ENCODE results near the gene TBCB. TPM values are rescaled to one million over a fixed set of nuclear protein-coding genes. Genes with fewer than 3 reads are reported as not detected.
"Not testable (repeated sequence)": the region's sequence is repeated elsewhere in the genome, so short reads cannot be mapped to it uniquely, and the experiment has no call there.

TBCB gene
- total RNA-seq, 2 donors from 2014 or later: 158 to 260 TPM

DNA sequence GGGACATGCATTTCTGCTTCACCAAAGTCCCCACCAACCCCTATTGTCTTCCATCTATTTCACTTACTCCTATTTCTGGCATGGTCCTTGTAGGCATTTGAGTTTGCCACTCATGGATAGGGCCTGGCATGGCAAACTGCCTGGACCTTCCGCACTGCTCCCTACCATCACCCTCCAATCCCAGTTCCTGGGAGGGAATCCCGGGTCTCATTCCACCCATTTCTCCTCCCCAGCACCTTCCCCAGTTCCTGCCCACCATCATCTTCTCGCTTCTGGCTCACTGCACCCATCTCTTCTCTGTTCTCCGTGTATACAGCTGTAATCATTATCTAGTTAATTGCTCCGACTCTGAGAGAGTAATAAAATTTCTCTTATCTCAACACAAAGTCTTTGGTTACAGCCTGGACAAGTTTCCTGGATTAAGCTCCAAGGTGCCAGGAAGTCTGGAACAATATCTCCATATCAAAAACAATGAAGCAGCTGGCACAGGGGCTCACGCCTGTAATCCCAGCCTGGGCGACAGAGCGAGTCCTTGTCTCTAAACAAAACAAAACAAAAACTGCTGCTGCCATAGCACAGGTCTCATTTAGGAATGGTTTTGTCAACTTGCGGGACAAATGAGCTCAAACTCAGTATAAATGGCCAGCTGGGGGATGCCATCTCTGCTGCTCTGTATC is 54.0 kb downstream of the TBCB start:
- Histone ChIP-seq H3K36me3 (no peaks in the 10 kb centered on the region), H3K4me3 (peak overlapping the region; percentile 5), H3K4me1 (ENCODE audit: control insufficient read depth in 1 of 2, low read depth in 2 of 2) (peaks cover 0 to 16% of the 10 kb centered on the region in 2 donors), H3K9me3 (no peaks in the 10 kb centered on the region), H3K27me3 (replicated peaks; ENCODE audit: insufficient read depth) (no peaks in the 10 kb centered on the region), H3K27ac (peak overlapping the region; percentile 64 to 84)
- peak; percentile 36 for ATAC-seq (ENCODE audit: insufficient number of reproducible peaks, low FRiP score, low read depth)
- no peak for TF ChIP-seq CTCF (IDR thresholded peaks at IDR 0.05)
- DNase-seq (ENCODE audit: low spot score): no peak

GRCh38 chr19:36172852-36173251 is 57.6 kb downstream of the TBCB start:
- no peaks in the 10 kb centered on the region for H3K27me3 ChIP-seq (replicated peaks; ENCODE audit: insufficient read depth)
- H3K4me1 ChIP-seq (ENCODE audit: control insufficient read depth in 1 of 2, low read depth in 2 of 2): peaks cover 0 to 16% of the 10 kb centered on the region in 2 donors
- no peaks in the 10 kb centered on the region for H3K9me3 ChIP-seq
- no peak for TF ChIP-seq CTCF (IDR thresholded peaks at IDR 0.05)
- no peak for DNase-seq (ENCODE audit: low spot score)
- H3K36me3 ChIP-seq: no peaks in the 10 kb centered on the region
- no peak for ATAC-seq (ENCODE audit: insufficient number of reproducible peaks, low FRiP score, low read depth)
- no peak overlapping the region for H3K27ac ChIP-seq
- no peak overlapping the region for H3K4me3 ChIP-seq

GRCh38 chr19:36173846-36174245 is 58.6 kb downstream of the TBCB start:
- not testable (repeated sequence) for H3K27me3 ChIP-seq (replicated peaks; ENCODE audit: insufficient read depth); DNase-seq (ENCODE audit: low spot score); ATAC-seq (ENCODE audit: insufficient number of reproducible peaks, low FRiP score, low read depth); H3K36me3 ChIP-seq; H3K27ac ChIP-seq; H3K4me3 ChIP-seq; H3K9me3 ChIP-seq
- H3K4me1 ChIP-seq (ENCODE audit: control insufficient read depth in 1 of 2, low read depth in 2 of 2): peaks cover 0 to 13% of the 10 kb centered on the region in 2 donors

Other genes starting within 250 kb of the TBCB start
- gene APLP1, start 246.9 kb upstream of the TBCB start, total RNA-seq: 10 to 100 TPM; 28.1 to 47.2 TPM
- gene NFKBID, start 214.9 kb upstream of the TBCB start, total RNA-seq: 10 to 100 TPM in 1 of 2 donors, 1 to 10 TPM in 1; 5.4 to 32.6 TPM
- gene HCST, start 212.9 kb upstream of the TBCB start, total RNA-seq: 10 to 100 TPM in 1 of 2 donors, 1 to 10 TPM in 1; 4.5 to 13.2 TPM
- 100 to 1,000 TPM; 155 to 247 TPM for gene TYROBP, start 207.2 kb upstream of the TBCB start, total RNA-seq
- 10 to 100 TPM; 14.3 to 26.7 TPM for gene LRFN3, start 179.1 kb upstream of the TBCB start, total RNA-seq
- gene SDHAF1, start 120.3 kb upstream of the TBCB start, total RNA-seq: 10 to 100 TPM; 43.0 to 70.5 TPM
- 1 to 10 TPM in 1 of 2 donors, under 1 TPM in 1; 0.92 to 2.4 TPM for gene SYNE4, start 106.7 kb upstream of the TBCB start, total RNA-seq
- gene ALKBH6, start 101.3 kb upstream of the TBCB start, total RNA-seq: 10 to 100 TPM; 19.8 to 55.8 TPM
- gene CLIP3, start 82.6 kb upstream of the TBCB start, total RNA-seq: 10 to 100 TPM; 21.3 to 29.0 TPM
- 1 to 10 TPM; 6.4 to 6.6 TPM for gene THAP8, start 61.2 kb upstream of the TBCB start, total RNA-seq
- gene WDR62, start 60.6 kb upstream of the TBCB start, total RNA-seq: 1 to 10 TPM in 1 of 2 donors, under 1 TPM in 1; 0.99 to 1.2 TPM
- gene OVOL3, start 4.3 kb upstream of the TBCB start, total RNA-seq: not detected
- 10 to 100 TPM; 22.1 to 32.6 TPM for gene POLR2I, start 593 bp upstream of the TBCB start, total RNA-seq
- gene CAPNS1, start 24.6 kb downstream of the TBCB start, total RNA-seq: 100 to 1,000 TPM; 161 to 220 TPM
- 10 to 100 TPM in 1 of 2 donors, 1 to 10 TPM in 1; 6.3 to 41.0 TPM for gene COX7A1, start 37.0 kb downstream of the TBCB start, total RNA-seq
- gene ZNF565, start 99.2 kb downstream of the TBCB start, total RNA-seq: 1 to 10 TPM; 1.9 to 6.6 TPM
- 10 to 100 TPM; 37.8 to 71.1 TPM for gene ZNF146, start 99.6 kb downstream of the TBCB start, total RNA-seq